ENCODE data around the gene LZTS2. TPM values are rescaled to one million over a fixed set of nuclear protein-coding genes. Genes with fewer than 3 reads are reported as not detected.

Gene LZTS2
- total and polyA plus RNA-seq, 10 of the 15 experiments (the other 5 are each of a cell fraction or from before 2014, with no cell fraction given): 0.08 to 13.4 (median 7.2) TPM

GRCh38 chr10:101056365-101057151 lies 57.0 kb downstream of the LZTS2 start:
- WGBS (ENCODE audit: insufficient coverage, insufficient replicate concordance, low lambda C conversion rate, missing lambda C conversion rate): 97% methylated on average over 4 of the region's 4 CpGs
- ChIA-PET RAD21 (ENCODE audit: unreplicated experiment) (interaction anchor here (1.0 to 7.5 kb wide), 9 partner anchors 12 to 85 kb away, joined by 3 to 68 read pairs (median 7); no protein-coding TSS in a partner anchor), CTCF (interaction anchor here (0.5 to 24.4 kb wide), 5 partner anchors 4 to 683 kb away, joined by 3 to 885 read pairs (median 37); partner anchors contain the start of gene KAZALD1), SMC1A (ENCODE audit: uncharacterized antibody, unreplicated experiment) (interaction anchor here (1.6 to 4.0 kb wide), 5 partner anchors 12 to 86 kb away, joined by 3 to 45 read pairs (median 11); no protein-coding TSS in a partner anchor), POLR2A (interaction anchor here (1.2 to 1.4 kb wide), 2 partner anchors 13 to 14 kb away, joined by 5 to 7 read pairs; no protein-coding TSS in a partner anchor)
- H3K4me3 ChIP-seq: no peak overlapping the region
- in situ Hi-C loops (cut with MboI) (no loop called here), intact Hi-C loops (cut with micrococcal nuclease; ENCODE audit: unreplicated experiment) (no loop called here)
- no peaks in the 10 kb centered on the region for H3K27me3 ChIP-seq (replicated peaks in 1 of 2; ENCODE audit: control insufficient read depth in 2 of 2, insufficient read depth in 2 of 2, low read length in 1 of 2)
- BruUV-seq (replicated peaks): no TSS peak
- DNase-seq (ENCODE audit: low read depth, low spot score) (no peak), FAIRE-seq (no peak), ATAC-seq (no peak)
- TF ChIP-seq DPF2 (IDR thresholded peaks at IDR 0.05): no peak
- TF ChIP-seq PKNOX1 (IDR thresholded peaks at IDR 0.05): no peak
- no peak for TF ChIP-seq MTA3 (IDR thresholded peaks at IDR 0.05; ENCODE audit: borderline replicate concordance, low read length)
- TF ChIP-seq CREM (IDR thresholded peaks at IDR 0.05; ENCODE audit: low read depth): no peak
- TF ChIP-seq RELA (IDR thresholded peaks at IDR 0.05; ENCODE audit: borderline replicate concordance, partially characterized antibody): no peak
- TF ChIP-seq RAD21 (IDR thresholded peaks at IDR 0.05; ENCODE audit: insufficient read depth, low read depth, low read length): no peak
- TF ChIP-seq IKZF1 (conservative IDR thresholded peaks at IDR 0.05): no peak
- TF ChIP-seq ATF2 (IDR thresholded peaks at IDR 0.05; ENCODE audit: low read length): no peak
- peaks cover 19% of the 10 kb centered on the region for H3K79me2 ChIP-seq (ENCODE audit: control insufficient read depth, insufficient read depth, low read length)
- no peaks in the 10 kb centered on the region for H4K20me1 ChIP-seq (ENCODE audit: control insufficient read depth, insufficient read depth)
- H2AFZ ChIP-seq (ENCODE audit: control insufficient read depth, low read depth, low read length): no peak overlapping the region
- no peak overlapping the region for H3K27ac ChIP-seq (ENCODE audit: control insufficient read depth, insufficient read depth)
- no peaks in the 10 kb centered on the region for H3K36me3 ChIP-seq (ENCODE audit: control insufficient read depth in 2 of 2, insufficient read depth in 2 of 2, low read length in 1 of 2)
- no peaks in the 10 kb centered on the region for H3K9me3 ChIP-seq (replicated peaks; ENCODE audit: control insufficient read depth, insufficient read depth, low read length)
- H3K4me2 ChIP-seq (ENCODE audit: control insufficient read depth, insufficient read depth): 0 out of 2 replicates have a peak overlapping the region, but pooled peaks have one; percentile 30
- H3K4me1 ChIP-seq (ENCODE audit: control insufficient read depth, insufficient read depth, low read length): peaks cover 9% of the 10 kb centered on the region
- no peak overlapping the region for H3K9ac ChIP-seq (ENCODE audit: control insufficient read depth, insufficient read depth, low read length)

MicroRNAs within 50 kb of the gene (microRNA counts, 767-probe panel; counts per million panel counts)
- 55.3 counts per million for microRNA hsa-miR-608

Small RNA genes within 50 kb of the gene (microRNA-seq; reads per million reads assigned to microRNA genes)
- not detected for gene MIR608

Small RNA genes within 50 kb of the gene (small RNA-seq; reads per million reads assigned to genes)
- not detected for gene MIR608

Other genes starting within 250 kb of the LZTS2 start
Only the 7 nearest of the 9 such genes appear.
- 17.8 and 20.1 TPM in 2 replicates for gene SLF2, start 86.8 kb upstream of the LZTS2 start, total RNA-seq (2014; rRNA removed)
- gene SLF2, start 86.8 kb upstream of the LZTS2 start, total RNA-seq (2014; rRNA removed; fragmentation: Illumina TruSeq; extraction: Trizol): 25.2 and 26.3 TPM in 2 replicates
- gene SLF2, start 86.8 kb upstream of the LZTS2 start, total RNA-seq (2021): 14.9 and 19.6 TPM in 2 replicates
- 18.1 and 26.7 TPM in 2 replicates for gene SLF2, start 86.8 kb upstream of the LZTS2 start, polyA plus RNA-seq (2011; rRNA removed)
- 17.0 and 22.9 TPM in 2 replicates for gene SLF2, start 86.8 kb upstream of the LZTS2 start, polyA plus RNA-seq (2014; fragmentation: Illumina TruSeq; extraction: Trizol)
- gene SLF2, start 86.8 kb upstream of the LZTS2 start, polyA plus RNA-seq (2014; fragmentation: Nextera tagmentation; extraction: Ambion mirVana): 1 to 10 TPM; 3.0 to 3.1 TPM
- 12.8 and 13.1 TPM in 2 replicates for gene SLF2, start 86.8 kb upstream of the LZTS2 start, polyA plus RNA-seq (2014; rRNA removed)
- gene SLF2, start 86.8 kb upstream of the LZTS2 start, polyA plus RNA-seq (2016; fragmentation: Nextera tagmentation; extraction: Ambion mirVana): 10 to 100 TPM; 21.3 to 22.0 TPM
- gene SEMA4G, start 30.3 kb upstream of the LZTS2 start, total RNA-seq (2014; rRNA removed): 0.05 TPM in 1 of 2 replicates, not detected in the other
- not detected in 2 replicates for gene SEMA4G, start 30.3 kb upstream of the LZTS2 start, total RNA-seq (2014; rRNA removed; fragmentation: Illumina TruSeq; extraction: Trizol)
- gene SEMA4G, start 30.3 kb upstream of the LZTS2 start, total RNA-seq (2021): 0.19 and 0.23 TPM in 2 replicates
- 0.91 and 2.3 TPM in 2 replicates for gene SEMA4G, start 30.3 kb upstream of the LZTS2 start, polyA plus RNA-seq (2011; rRNA removed)
- 0.25 and 0.62 TPM in 2 replicates for gene SEMA4G, start 30.3 kb upstream of the LZTS2 start, polyA plus RNA-seq (2014; fragmentation: Illumina TruSeq; extraction: Trizol)
- gene SEMA4G, start 30.3 kb upstream of the LZTS2 start, polyA plus RNA-seq (2014; fragmentation: Nextera tagmentation; extraction: Ambion mirVana): not detected
- gene SEMA4G, start 30.3 kb upstream of the LZTS2 start, polyA plus RNA-seq (2014; rRNA removed): 0.09 and 0.22 TPM in 2 replicates
- gene SEMA4G, start 30.3 kb upstream of the LZTS2 start, polyA plus RNA-seq (2016; fragmentation: Nextera tagmentation; extraction: Ambion mirVana): under 1 TPM; 0.63 to 0.88 TPM
- gene MRPL43, start 12.3 kb upstream of the LZTS2 start, total RNA-seq (2014; rRNA removed): 74.8 and 84.7 TPM in 2 replicates
- 34.3 and 40.1 TPM in 2 replicates for gene MRPL43, start 12.3 kb upstream of the LZTS2 start, total RNA-seq (2014; rRNA removed; fragmentation: Illumina TruSeq; extraction: Trizol)
- gene MRPL43, start 12.3 kb upstream of the LZTS2 start, total RNA-seq (2021): 58.6 and 65.5 TPM in 2 replicates
- 39.3 and 64.7 TPM in 2 replicates for gene MRPL43, start 12.3 kb upstream of the LZTS2 start, polyA plus RNA-seq (2011; rRNA removed)
- gene MRPL43, start 12.3 kb upstream of the LZTS2 start, polyA plus RNA-seq (2014; fragmentation: Illumina TruSeq; extraction: Trizol): 15.9 and 24.8 TPM in 2 replicates
- gene MRPL43, start 12.3 kb upstream of the LZTS2 start, polyA plus RNA-seq (2014; fragmentation: Nextera tagmentation; extraction: Ambion mirVana): 10 to 100 TPM; 16.6 to 24.2 TPM
- 102 and 115 TPM in 2 replicates for gene MRPL43, start 12.3 kb upstream of the LZTS2 start, polyA plus RNA-seq (2014; rRNA removed)
- gene MRPL43, start 12.3 kb upstream of the LZTS2 start, polyA plus RNA-seq (2016; fragmentation: Nextera tagmentation; extraction: Ambion mirVana): 100 to 1,000 TPM; 101 to 108 TPM
- gene TWNK, start 12.3 kb upstream of the LZTS2 start, total RNA-seq (2014; rRNA removed): 19.3 and 20.4 TPM in 2 replicates
- gene TWNK, start 12.3 kb upstream of the LZTS2 start, total RNA-seq (2014; rRNA removed; fragmentation: Illumina TruSeq; extraction: Trizol): 14.0 and 17.2 TPM in 2 replicates
- 19.5 and 23.0 TPM in 2 replicates for gene TWNK, start 12.3 kb upstream of the LZTS2 start, total RNA-seq (2021)
- gene TWNK, start 12.3 kb upstream of the LZTS2 start, polyA plus RNA-seq (2011; rRNA removed): 13.7 and 16.9 TPM in 2 replicates
- 32.4 and 32.8 TPM in 2 replicates for gene TWNK, start 12.3 kb upstream of the LZTS2 start, polyA plus RNA-seq (2014; fragmentation: Illumina TruSeq; extraction: Trizol)
- 10 to 100 TPM; 13.6 to 19.0 TPM for gene TWNK, start 12.3 kb upstream of the LZTS2 start, polyA plus RNA-seq (2014; fragmentation: Nextera tagmentation; extraction: Ambion mirVana)
- gene TWNK, start 12.3 kb upstream of the LZTS2 start, polyA plus RNA-seq (2014; rRNA removed): 19.3 and 22.3 TPM in 2 replicates
- 10 to 100 TPM; 14.4 to 16.6 TPM for gene TWNK, start 12.3 kb upstream of the LZTS2 start, polyA plus RNA-seq (2016; fragmentation: Nextera tagmentation; extraction: Ambion mirVana)
- gene PDZD7, start 31.3 kb downstream of the LZTS2 start, total RNA-seq (2014; rRNA removed): not detected in 2 replicates
- not detected in 2 replicates for gene PDZD7, start 31.3 kb downstream of the LZTS2 start, total RNA-seq (2014; rRNA removed; fragmentation: Illumina TruSeq; extraction: Trizol)
- gene PDZD7, start 31.3 kb downstream of the LZTS2 start, total RNA-seq (2021): not detected in 2 replicates
- 0.01 TPM in 1 of 2 replicates, not detected in the other for gene PDZD7, start 31.3 kb downstream of the LZTS2 start, polyA plus RNA-seq (2011; rRNA removed)
- gene PDZD7, start 31.3 kb downstream of the LZTS2 start, polyA plus RNA-seq (2014; fragmentation: Illumina TruSeq; extraction: Trizol): 0.03 TPM in 1 of 2 replicates, not detected in the other
- not detected for gene PDZD7, start 31.3 kb downstream of the LZTS2 start, polyA plus RNA-seq (2014; fragmentation: Nextera tagmentation; extraction: Ambion mirVana)
- 0.03 TPM in 1 of 2 replicates, not detected in the other for gene PDZD7, start 31.3 kb downstream of the LZTS2 start, polyA plus RNA-seq (2014; rRNA removed)
- gene PDZD7, start 31.3 kb downstream of the LZTS2 start, polyA plus RNA-seq (2016; fragmentation: Nextera tagmentation; extraction: Ambion mirVana): under 1 TPM in 1 of 2 experiments, not detected in 1; 0.20 TPM
- 1.1 and 1.2 TPM in 2 replicates for gene SFXN3, start 31.4 kb downstream of the LZTS2 start, total RNA-seq (2014; rRNA removed)
- gene SFXN3, start 31.4 kb downstream of the LZTS2 start, total RNA-seq (2014; rRNA removed; fragmentation: Illumina TruSeq; extraction: Trizol): 0.63 and 1.1 TPM in 2 replicates
- 1.0 and 1.2 TPM in 2 replicates for gene SFXN3, start 31.4 kb downstream of the LZTS2 start, total RNA-seq (2021)
- gene SFXN3, start 31.4 kb downstream of the LZTS2 start, polyA plus RNA-seq (2011; rRNA removed): 8.7 and 11.3 TPM in 2 replicates
- gene SFXN3, start 31.4 kb downstream of the LZTS2 start, polyA plus RNA-seq (2014; fragmentation: Illumina TruSeq; extraction: Trizol): 1.3 and 1.7 TPM in 2 replicates
- gene SFXN3, start 31.4 kb downstream of the LZTS2 start, polyA plus RNA-seq (2014; fragmentation: Nextera tagmentation; extraction: Ambion mirVana): under 1 TPM; 0.05 to 0.44 TPM
- gene SFXN3, start 31.4 kb downstream of the LZTS2 start, polyA plus RNA-seq (2014; rRNA removed): 1.7 and 2.5 TPM in 2 replicates
- gene SFXN3, start 31.4 kb downstream of the LZTS2 start, polyA plus RNA-seq (2016; fragmentation: Nextera tagmentation; extraction: Ambion mirVana): 1 to 10 TPM in 1 of 2 experiments, under 1 TPM in 1; 0.56 to 1.2 TPM
- 2.3 and 2.8 TPM in 2 replicates for gene KAZALD1, start 62.2 kb downstream of the LZTS2 start, total RNA-seq (2014; rRNA removed)
- gene KAZALD1, start 62.2 kb downstream of the LZTS2 start, total RNA-seq (2014; rRNA removed; fragmentation: Illumina TruSeq; extraction: Trizol): 2.1 and 3.3 TPM in 2 replicates
- 4.3 and 4.7 TPM in 2 replicates for gene KAZALD1, start 62.2 kb downstream of the LZTS2 start, total RNA-seq (2021)
- gene KAZALD1, start 62.2 kb downstream of the LZTS2 start, polyA plus RNA-seq (2011; rRNA removed): 1.1 and 2.2 TPM in 2 replicates
- 0.90 and 1.0 TPM in 2 replicates for gene KAZALD1, start 62.2 kb downstream of the LZTS2 start, polyA plus RNA-seq (2014; fragmentation: Illumina TruSeq; extraction: Trizol)
- under 1 TPM; 0.10 to 0.26 TPM for gene KAZALD1, start 62.2 kb downstream of the LZTS2 start, polyA plus RNA-seq (2014; fragmentation: Nextera tagmentation; extraction: Ambion mirVana)
- gene KAZALD1, start 62.2 kb downstream of the LZTS2 start, polyA plus RNA-seq (2014; rRNA removed): 3.1 and 3.5 TPM in 2 replicates
- 1 to 10 TPM; 1.0 to 1.7 TPM for gene KAZALD1, start 62.2 kb downstream of the LZTS2 start, polyA plus RNA-seq (2016; fragmentation: Nextera tagmentation; extraction: Ambion mirVana)